Stimulated activated CD4-positive, alpha-beta T cell treated with anti-CD3 and anti-CD28 coated beads, TNF-alpha, amount 100 ng/mL, for 24 hours (primary cell): Measurements from ENCODE around the gene CKS2.
A peak's percentile ranks its signal among the peaks of the same experiment; 100 is the strongest.
"Not testable (repeated sequence)": the region's sequence is repeated elsewhere in the genome, so short reads cannot be mapped to it uniquely, and the experiment has no call there.

Experiments used
- DNase-seq, 3 experiments: peaks; one replicate each; pipeline ENCODE4 v3.0.0-alpha.2; 2020; ENCODE audit warnings: low read depth in 3 of 3

The CKS2 gene

GRCh38 chr9:89311346-89312221, 589 bp downstream of the CKS2 start:
- no peak for DNase-seq

DNA sequence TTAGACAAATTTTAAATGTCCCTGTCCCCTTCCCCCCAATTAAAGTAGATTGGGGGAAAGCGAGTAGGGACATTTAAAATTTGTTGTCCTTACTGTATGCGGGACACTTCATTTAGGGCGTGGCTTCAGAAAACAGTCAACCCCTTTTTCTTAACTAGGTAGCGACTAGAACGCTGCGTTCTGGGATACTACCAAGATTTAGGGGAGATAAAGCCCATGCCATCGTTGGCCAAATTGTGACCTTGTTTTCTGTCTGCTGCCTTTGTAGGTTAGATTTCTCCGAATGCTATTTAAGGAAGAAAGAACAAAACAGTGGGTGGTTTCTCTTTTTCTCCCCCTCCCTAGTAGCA, 1.2 kb downstream of the CKS2 start:
- DNase-seq = no peak

GRCh38 chr9:89313842-89314241, 2.8 kb downstream of the CKS2 start:
- no peak for DNase-seq

- no peak for DNase-seq
Observed at GRCh38 chr9:89314955-89315354, 4.0 kb downstream of the CKS2 start.

DNA sequence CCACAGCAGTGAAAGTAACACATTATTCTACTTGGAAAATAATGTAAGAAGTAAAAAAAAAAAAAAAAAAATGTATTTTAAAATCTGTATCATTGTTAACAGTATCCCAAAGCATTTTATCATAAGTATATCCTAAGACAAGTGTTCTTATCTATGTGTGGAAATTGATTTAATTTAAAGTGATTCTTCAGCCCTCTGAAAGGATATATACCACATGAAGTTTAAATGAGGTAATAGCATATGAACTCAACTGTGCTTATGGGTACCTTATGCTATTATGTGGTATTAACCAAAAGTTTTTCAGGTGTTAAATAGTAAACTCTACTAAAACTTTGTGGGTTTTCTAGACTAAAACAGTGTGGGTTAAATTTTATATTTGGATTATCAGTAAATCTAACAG, 4.5 kb downstream of the CKS2 start:
- DNase-seq = no peak

DNA sequence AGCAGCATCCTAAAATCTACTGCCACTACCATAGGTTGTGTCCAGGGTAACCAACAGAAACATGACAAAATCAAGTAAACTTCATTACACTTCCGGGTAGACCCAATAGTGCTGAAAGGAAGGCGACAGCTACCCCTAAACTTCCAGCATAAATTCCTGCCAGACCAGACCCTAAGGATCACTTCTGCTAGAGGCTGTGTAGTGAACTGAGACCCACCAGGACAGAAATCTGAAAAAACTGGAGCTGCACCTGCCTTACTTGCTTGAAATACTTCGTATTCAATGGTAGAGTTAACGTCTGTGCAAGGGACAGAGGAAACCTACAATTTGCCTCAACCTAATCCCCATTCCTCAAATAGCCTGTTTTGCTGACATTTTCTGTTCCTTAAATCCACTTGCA, 6.3 kb downstream of the CKS2 start:
- no peak for DNase-seq

GRCh38 chr9:89318123-89319014, 7.4 kb downstream of the CKS2 start, which contains the start of gene SECISBP2:
SECISBP2 (plus strand) TSS chr9:89318500; CDS start chr9:89318577, 77 bp downstream.
- peak; percentile 89 to 93 (median 91) for DNase-seq

- DNase-seq = no peak
Observed at GRCh38 chr9:89319015-89319905, 8.3 kb downstream of the CKS2 start.

GRCh38 chr9:89323390-89323789, 12.4 kb downstream of the CKS2 start:
- no peak for DNase-seq

GRCh38 chr9:89325733-89326132, 14.7 kb downstream of the CKS2 start:
- no peak for DNase-seq

GRCh38 chr9:89328064-89328463, 17.1 kb downstream of the CKS2 start:
- no peak for DNase-seq

- no peak for DNase-seq
Observed at GRCh38 chr9:89329917-89330316, 18.9 kb downstream of the CKS2 start.

- DNase-seq = no peak
Observed at GRCh38 chr9:89330513-89330912, 19.5 kb downstream of the CKS2 start.

DNA sequence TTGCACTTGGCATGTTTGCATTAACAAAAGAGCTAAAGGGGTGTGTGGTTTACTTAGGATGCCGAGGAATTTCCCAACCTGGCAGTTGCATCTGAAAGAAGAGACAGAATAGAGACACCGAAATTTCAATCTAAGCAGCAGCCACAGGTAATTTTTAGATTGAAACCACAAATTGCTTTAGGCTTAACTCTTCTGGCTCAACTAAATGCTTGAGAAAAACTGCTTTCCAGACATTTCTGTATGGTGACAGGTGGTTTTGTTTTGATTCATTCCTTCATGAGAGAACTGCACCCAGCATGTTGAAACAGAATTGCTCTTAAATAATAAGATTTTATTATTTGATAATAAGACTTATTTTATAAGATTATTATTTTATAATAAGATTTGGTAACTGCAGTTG, 28.8 kb downstream of the CKS2 start:
- DNase-seq = no peak

- no peak for DNase-seq
Observed at GRCh38 chr9:89340332-89340731, 29.3 kb downstream of the CKS2 start.

GRCh38 chr9:89342213-89342612, 31.2 kb downstream of the CKS2 start:
- DNase-seq = no peak

- DNase-seq = no peak
Observed at GRCh38 chr9:89342948-89343347, 32.0 kb downstream of the CKS2 start.

- DNase-seq = not testable (repeated sequence)
Observed at GRCh38 chr9:89343812-89344211, 32.8 kb downstream of the CKS2 start.

- no peak for DNase-seq
Observed at GRCh38 chr9:89345476-89345875, 34.5 kb downstream of the CKS2 start.

DNA sequence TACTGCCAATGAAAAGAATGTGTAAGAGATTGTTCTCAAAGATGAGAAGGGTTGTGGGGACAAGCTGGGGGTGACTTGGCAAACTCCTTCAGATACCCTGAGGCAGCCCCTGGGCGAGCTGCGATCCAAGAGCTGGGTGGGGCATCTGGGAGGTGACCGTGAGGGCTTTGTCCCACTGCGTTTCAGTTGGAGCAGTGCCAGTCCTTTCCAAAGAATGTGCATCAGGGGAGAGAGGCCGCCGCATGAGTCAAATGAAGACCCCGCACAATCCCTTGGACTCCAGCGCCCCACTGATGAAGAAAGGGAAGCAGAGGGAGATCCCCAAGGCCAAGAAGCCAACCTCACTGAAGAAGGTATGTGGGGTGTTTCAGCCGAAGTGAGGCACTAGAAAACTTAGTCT, 35.7 kb downstream of the CKS2 start:
- DNase-seq = no peak

DNA sequence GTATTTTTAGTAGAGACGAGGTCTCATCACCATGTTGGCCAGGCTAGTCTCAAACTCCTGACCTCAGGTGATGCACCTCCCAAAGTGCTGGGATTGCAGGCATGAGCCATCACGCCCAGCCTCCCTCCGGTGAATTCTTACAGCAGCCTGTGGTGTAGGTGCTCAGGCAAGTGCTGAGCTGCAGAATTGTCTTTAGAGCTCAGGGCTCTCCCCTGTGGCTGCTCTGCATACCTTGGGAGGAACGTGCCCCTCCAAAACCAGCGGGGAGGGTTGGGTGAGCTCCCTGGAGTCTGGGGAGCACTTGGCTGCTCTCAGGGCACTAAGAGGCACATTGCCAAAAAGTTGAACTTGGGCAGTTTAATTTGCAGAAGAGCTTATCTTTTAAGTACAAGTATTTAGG, 36.7 kb downstream of the CKS2 start:
- DNase-seq = no peak

DNA sequence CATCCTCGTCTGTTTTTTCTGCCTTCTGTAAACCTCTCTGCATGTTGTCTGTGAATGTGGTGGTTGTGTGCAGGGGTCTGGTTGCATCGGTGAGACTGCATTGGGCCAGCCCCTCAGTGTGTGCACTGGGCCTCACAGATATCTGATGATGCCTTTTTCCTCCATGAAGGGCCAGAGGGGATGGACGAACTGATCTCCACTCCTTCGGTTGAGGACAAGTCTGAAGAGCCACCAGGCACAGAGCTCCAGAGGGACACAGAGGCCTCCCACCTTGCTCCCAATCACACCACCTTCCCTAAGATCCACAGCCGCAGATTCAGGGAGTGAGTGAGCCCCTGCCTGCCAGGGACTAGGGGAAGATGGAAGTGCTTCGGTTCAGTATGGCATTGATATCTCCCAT, 38.6 kb downstream of the CKS2 start:
- no peak for DNase-seq
